ENCODE measurements around the gene KRT78.

GRCh38 chr12:52802442-52802841 lies 46.4 kb downstream of the KRT78 start:
- TF ChIP-seq, protein P1, sequence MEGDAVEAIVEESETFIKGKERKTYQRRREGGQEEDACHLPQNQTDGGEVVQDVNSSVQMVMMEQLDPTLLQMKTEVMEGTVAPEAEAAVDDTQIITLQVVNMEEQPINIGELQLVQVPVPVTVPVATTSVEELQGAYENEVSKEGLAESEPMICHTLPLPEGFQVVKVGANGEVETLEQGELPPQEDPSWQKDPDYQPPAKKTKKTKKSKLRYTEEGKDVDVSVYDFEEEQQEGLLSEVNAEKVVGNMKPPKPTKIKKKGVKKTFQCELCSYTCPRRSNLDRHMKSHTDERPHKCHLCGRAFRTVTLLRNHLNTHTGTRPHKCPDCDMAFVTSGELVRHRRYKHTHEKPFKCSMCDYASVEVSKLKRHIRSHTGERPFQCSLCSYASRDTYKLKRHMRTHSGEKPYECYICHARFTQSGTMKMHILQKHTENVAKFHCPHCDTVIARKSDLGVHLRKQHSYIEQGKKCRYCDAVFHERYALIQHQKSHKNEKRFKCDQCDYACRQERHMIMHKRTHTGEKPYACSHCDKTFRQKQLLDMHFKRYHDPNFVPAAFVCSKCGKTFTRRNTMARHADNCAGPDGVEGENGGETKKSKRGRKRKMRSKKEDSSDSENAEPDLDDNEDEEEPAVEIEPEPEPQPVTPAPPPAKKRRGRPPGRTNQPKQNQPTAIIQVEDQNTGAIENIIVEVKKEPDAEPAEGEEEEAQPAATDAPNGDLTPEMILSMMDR (conservative IDR thresholded peaks at IDR 0.05; ENCODE audit: low read depth, low read length): no peak
- TF ChIP-seq EZH2phosphoT487 (IDR thresholded peaks at IDR 0.05; ENCODE audit: borderline replicate concordance, low read length): no peak
